H1 (cell line): ENCODE data around the gene BRSK2. TPM values are rescaled to one million over a fixed set of nuclear protein-coding genes. Genes with fewer than 3 reads are reported as not detected.

Source experiments
- EZH2 ChIP-seq: fragments of 200-600 bp; sonication (generic); IDR thresholded peaks from 2 replicates; pipeline ENCODE4 v1.7.1; 2012; ENCODE audit warnings: low read depth, mild to moderate bottlenecking, moderate library complexity, low read length, inconsistent platforms; ENCODE audit not compliant: severe bottlenecking
- FOSL1 ChIP-seq: IDR thresholded peaks from 2 replicates; pipeline ENCODE4 v1.6.1; 2011; ENCODE audit warnings: mild to moderate bottlenecking, low read depth, low read length, moderate library complexity; ENCODE audit not compliant: insufficient read depth
- HDAC6 ChIP-seq: IDR thresholded peaks from one replicate; pipeline ENCODE4 v1.7.1; 2012; ENCODE audit warnings: low read depth, mild to moderate bottlenecking, inconsistent platforms, low read length, moderate library complexity
- NANOG ChIP-seq: IDR thresholded peaks from 2 replicates; pipeline ENCODE4 v1.6.1; 2011; ENCODE audit warnings: low read length, low read depth, mild to moderate bottlenecking, inconsistent platforms; ENCODE audit not compliant: insufficient read depth, poor library complexity, severe bottlenecking
- SP1 ChIP-seq: IDR thresholded peaks from 2 replicates; pipeline ENCODE4 v1.6.1; 2011; ENCODE audit warnings: low read depth, low read length
- TEAD4 ChIP-seq: IDR thresholded peaks from 2 replicates; pipeline ENCODE4 v1.6.1; 2012; ENCODE audit warnings: low read depth, low read length, inconsistent platforms, mixed read lengths
- polyA plus RNA-seq, 7 experiments: library from polyadenylated mRNA; depleted of rRNA in 3 of 7; stranded (reverse) in 5 of 7; unstranded in 2 of 7; fragments of >200 nt in 5 of 7; fragments of 200-250 nt in 2 of 7; gene quantifications; 1 replicate in 5 of 7; 2 replicates in 1 of 7; 4 replicates in 1 of 7; pipeline versions ENCODE4 v1.2.1 to v1.2.3, GENCODE V29; 2011 to 2013; ENCODE audit warnings: missing spikeins in 2 of 7, mixed read lengths in 2 of 7
- total RNA-seq: library from RNA; stranded (reverse); fragmentation: NEBNext Ultra II Directional; extraction: Animal tissue kit (Norgen Biotek cat#: 25700); gene quantifications from 2 replicates; pipeline ENCODE4 v1.2.1, GENCODE V29; 2021

BRSK2 gene
- total and polyA plus RNA-seq, 2 of the 8 experiments (the other 6 are each of a cell fraction or from before 2014, with no cell fraction given), result 17.3 to 27.1 TPM

GRCh38 chr11:1459764-1460395 lies 70.1 kb downstream of the BRSK2 start (continued):
- TF ChIP-seq NANOG, result no peak
- TF ChIP-seq SP1, result no peak
- TF ChIP-seq HDAC6, result no peak
- no peak for TF ChIP-seq FOSL1
- TF ChIP-seq EZH2, result no peak
- no peak for TF ChIP-seq TEAD4
